Stimulated activated CD4-positive, alpha-beta T cell treated with anti-CD3 and anti-CD28 coated beads, Interleukin-4, amount 100 ng/mL, for 24 hours (primary cell): ENCODE results near the gene AMTN.
"Not testable (repeated sequence)": the region's sequence is repeated elsewhere in the genome, so short reads cannot be mapped to it uniquely, and the experiment has no call there.

ENCODE experiments used
- DNase-seq: peaks from one replicate; pipeline ENCODE4 v3.0.0-alpha.2; 2020

The AMTN gene

GRCh38 chr4:70518269-70518668 is at the start of gene AMTN:
Gene AMTN, plus strand, starts transcription at chr4:70518569. Its CDS starts 209 bp downstream, at chr4:70518778.
- no peak for DNase-seq

- no peak for DNase-seq
Measured at GRCh38 chr4:70471897-70472296, 46.5 kb upstream of the AMTN start, which contains the start of gene MUC7. Gene MUC7, plus strand, starts transcription at chr4:70472197. Its CDS starts 1,825 bp downstream, at chr4:70474022.

GRCh38 chr4:70473679-70474078 is 44.7 kb upstream of the AMTN start:
- no peak for DNase-seq

- DNase-seq, result no peak
Measured at GRCh38 chr4:70488748-70489147, 29.6 kb upstream of the AMTN start.

DNA sequence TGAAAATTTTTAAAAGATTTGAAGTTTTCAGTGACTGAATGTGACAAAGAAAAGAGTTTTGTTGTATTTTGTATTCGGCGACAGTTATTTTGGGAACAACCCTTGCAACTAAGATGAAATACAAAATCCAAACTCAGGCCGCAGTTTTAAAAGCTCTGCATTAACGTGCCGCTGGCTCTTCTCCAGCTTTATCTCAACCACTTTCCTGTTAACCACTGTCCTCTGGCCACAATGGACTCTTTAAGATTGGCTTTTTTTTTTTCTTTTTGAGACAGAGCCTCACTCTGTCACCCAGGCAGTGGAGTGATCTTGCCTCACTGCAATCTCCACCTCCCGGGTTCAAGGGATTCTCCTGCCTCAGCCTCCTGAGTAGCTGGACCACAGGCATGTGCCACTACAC is 22.1 kb upstream of the AMTN start:
- no peak for DNase-seq

DNA sequence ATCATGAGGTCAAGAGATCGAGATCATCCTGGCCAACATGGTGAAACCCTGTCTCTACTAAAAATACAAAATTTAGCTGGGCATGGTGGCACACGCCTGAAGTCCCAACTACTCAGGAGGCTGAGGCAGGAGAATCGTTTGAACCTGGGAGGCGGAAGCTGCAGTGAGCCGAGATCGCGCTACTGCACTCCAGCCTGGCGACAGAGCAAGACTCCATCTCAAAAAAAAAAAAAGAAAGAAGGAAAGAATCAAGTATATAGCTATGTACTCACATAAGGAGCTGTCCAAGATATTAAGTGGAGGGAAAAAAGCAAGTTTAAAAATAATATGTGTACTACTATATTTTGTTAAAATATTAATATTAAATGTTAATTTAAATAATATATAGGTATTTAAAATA is 16.5 kb upstream of the AMTN start:
- DNase-seq, result not testable (repeated sequence)

DNA sequence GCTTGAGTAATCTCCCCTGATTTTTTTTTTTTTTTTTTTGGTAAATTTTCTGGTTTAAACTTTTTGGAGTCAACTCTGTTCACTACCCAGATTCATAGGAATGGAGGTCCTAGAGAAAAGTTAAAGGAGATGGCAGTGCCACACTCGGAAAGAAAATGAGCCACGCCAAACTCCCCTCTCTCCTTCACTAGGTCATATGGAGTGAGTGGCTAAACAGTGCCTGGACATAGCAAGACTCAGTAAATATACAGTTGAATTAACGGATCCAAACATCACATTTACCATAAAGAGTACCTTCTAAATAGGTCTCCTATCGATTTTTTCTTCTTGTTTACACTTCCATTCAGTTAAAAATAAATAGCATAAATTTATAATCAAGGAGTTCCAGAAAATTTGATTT is 13.6 kb upstream of the AMTN start:
- DNase-seq, result no peak

- DNase-seq, result peak; percentile 52
Measured at GRCh38 chr4:70505151-70505748, 13.1 kb upstream of the AMTN start.

- no peak for DNase-seq
Measured at GRCh38 chr4:70508801-70509200, 9.6 kb upstream of the AMTN start.

GRCh38 chr4:70511365-70511764 is 7.0 kb upstream of the AMTN start:
- DNase-seq, result no peak

DNA sequence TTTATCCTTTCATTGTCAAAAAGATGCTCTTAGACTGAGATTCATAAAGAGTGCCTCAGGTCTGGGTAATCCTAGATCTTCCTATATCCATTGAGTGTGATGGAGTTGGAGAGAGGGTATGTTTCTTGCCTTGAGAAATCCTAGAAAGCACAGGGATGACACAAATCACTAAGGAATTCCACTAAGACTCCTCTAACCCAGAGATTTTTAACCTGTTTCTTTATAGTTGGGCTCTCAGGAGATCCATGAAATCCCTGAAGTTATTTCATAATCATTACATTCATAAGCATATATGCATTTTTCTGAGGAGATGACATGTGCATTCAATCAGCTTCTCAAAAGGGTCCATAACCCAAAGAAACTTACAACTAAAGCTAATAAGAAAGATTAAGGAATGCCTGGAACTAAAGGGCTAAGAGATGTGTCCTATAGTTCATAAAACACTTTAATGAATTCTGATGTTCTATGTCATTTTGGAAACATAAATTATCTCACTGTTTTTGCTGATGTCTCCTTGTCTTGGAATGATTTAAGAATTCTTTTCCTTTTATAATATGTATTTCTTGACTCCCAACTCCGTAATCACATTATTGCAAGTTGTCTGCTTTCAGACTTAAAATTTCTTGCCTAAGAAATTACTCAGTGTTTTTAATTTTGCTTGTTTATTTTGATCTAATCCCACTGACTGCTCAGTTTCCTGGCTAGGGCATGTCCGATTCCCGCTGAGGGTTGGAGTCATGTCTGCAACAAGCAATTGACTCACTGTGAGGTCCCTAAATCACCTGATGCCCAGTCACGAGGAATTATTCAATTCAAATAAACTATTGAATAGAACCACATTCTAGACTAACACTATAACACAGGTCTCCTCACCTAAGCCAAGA is 2.8 kb upstream of the AMTN start:
- no peak for DNase-seq

DNA sequence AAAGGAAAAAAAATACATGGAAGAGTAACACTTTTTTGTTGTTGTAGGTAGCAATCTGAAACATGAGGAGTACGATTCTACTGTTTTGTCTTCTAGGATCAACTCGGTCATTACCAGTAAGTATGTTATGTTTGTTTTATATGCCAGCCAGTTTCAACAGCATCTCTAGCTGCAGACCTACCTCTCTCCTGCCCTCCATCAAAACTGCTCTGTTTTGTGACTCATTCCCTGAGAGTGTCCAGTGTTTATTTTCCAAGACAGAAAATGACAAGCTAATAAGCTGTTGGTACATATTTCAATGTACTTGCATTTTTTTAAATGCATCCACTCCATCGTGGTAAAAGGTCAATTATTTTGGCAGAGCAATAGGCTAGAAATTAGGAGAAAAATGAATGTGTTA is 347 bp downstream of the AMTN start:
- DNase-seq, result no peak

- no peak for DNase-seq
Measured at GRCh38 chr4:70522626-70523025, 4.3 kb downstream of the AMTN start.

DNA sequence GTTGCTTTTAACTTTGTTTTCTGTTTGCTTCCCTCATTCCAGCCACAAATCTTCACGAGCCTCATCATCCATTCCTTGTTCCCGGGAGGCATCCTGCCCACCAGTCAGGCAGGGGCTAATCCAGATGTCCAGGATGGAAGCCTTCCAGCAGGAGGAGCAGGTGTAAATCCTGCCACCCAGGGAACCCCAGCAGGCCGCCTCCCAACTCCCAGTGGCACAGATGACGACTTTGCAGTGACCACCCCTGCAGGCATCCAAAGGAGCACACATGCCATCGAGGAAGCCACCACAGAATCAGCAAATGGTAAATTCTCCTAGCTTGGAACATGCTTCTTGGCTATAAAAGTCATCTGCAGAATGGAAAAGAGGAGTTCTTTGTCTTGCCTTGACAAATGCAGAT is 12.6 kb downstream of the AMTN start:
- DNase-seq, result no peak

GRCh38 chr4:70531981-70532380 is 13.6 kb downstream of the AMTN start:
- DNase-seq, result no peak

- no peak for DNase-seq
Measured at GRCh38 chr4:70533211-70533610, 14.8 kb downstream of the AMTN start.

- no peak for DNase-seq
Measured at GRCh38 chr4:70533791-70534190, 15.4 kb downstream of the AMTN start.

DNA sequence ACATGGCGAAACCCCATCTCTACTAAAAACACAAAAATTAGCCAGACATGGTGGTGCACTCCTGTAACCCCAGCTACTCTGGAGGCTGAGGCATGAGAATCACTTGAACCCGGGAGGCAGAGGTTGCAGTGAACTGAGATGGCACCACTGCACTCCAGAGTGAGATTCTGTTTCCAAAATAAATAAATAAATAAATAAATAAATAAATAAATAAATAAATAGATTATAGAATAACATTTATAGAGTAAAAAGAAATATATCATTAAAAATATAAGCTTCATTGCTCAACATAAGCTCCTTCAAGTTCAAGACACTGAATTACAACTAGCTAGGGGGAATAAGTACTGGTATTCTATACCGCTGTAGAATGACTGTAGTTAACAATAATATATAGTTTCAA is 16.5 kb downstream of the AMTN start:
- DNase-seq, result not testable (repeated sequence)

- DNase-seq, result no peak
Measured at GRCh38 chr4:70538869-70539268, 20.5 kb downstream of the AMTN start.

DNA sequence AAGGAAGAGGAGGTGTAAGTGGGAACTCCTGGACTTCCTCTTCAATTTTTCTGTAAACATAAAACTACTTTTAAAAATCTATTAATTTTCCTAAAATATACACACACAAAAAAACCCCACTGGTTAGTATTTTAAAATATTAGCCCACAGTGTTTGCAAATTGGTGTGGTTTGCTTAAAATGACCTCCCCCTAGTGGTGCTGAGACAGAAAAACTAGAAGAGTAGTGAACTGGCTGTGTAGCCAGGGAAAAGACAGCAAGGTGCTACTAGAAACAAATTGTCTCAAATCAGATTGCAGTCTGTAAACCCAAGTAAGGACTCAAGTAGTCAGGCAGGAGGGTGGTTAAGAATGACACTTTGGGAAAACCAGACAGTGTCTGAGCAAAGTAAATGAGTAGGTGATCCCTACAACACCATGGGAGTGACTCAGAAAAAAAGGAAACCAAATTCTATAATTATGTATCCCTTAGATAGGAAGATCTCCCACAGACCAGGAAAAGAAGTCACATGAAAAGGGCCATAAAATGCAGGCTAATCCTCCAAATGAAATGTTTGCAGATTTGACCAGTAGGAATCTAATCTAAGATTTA is 26.0 kb downstream of the AMTN start:
- no peak for DNase-seq

GRCh38 chr4:70556856-70557255 is 38.5 kb downstream of the AMTN start:
- DNase-seq, result no peak

- DNase-seq, result peak; percentile 26
Measured at GRCh38 chr4:70559211-70559830, 41.0 kb downstream of the AMTN start.

DNA sequence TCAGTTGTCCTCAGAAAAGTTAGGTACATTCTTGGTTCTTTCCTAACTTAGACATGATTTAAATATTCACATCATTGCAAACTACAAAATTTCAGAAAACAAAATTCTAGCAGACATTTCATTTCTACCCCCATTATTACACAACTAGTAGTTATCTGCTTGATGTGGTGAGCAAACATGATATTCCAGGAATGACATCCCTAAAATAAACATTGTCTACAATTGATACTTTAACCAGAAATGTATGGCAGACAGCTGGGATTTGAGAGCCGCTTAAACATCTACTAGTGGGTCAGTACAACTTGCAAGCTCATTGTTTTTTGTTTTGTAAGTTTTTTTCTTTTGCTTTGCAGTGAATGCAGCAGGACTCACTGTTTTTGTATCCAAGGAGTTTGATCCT is 41.6 kb downstream of the AMTN start:
- DNase-seq, result no peak

GRCh38 chr4:70564033-70564432 is 45.7 kb downstream of the AMTN start:
- DNase-seq, result no peak
